Heart right ventricle (tissue), 16 donors: ENCODE measurements around the gene CEP170B. TPM values are rescaled to one million over a fixed set of nuclear protein-coding genes. Genes with fewer than 3 reads are reported as not detected.
"Not testable (repeated sequence)": the region's sequence is repeated elsewhere in the genome, so short reads cannot be mapped to it uniquely, and the experiment has no call there.

Source experiments
- ATAC-seq, 8 donors: fragments of 200-7000 bp; cut with Tn5 transposase; one replicate each; pipeline ENCODE4 v1.9.1; 2020; ENCODE audit warnings: mild to moderate bottlenecking in 8 of 8, moderate library complexity in 8 of 8, moderate number of reproducible peaks in 1 of 8
- DNase-seq, 2 donors: peaks; one replicate each; pipeline ENCODE4 v3.0.0-alpha.2; 2020
- H3K27ac ChIP-seq, 10 donors: fragments of 200-600 bp; sonication (generic) in 2 of 10; one replicate each; pipeline versions ENCODE4 v1.5.0 to v1.8.0; 2020 to 2022; ENCODE audit warnings: mild to moderate bottlenecking in 3 of 10
- H3K27me3 ChIP-seq, 7 donors: fragments of 200-600 bp; one replicate each; pipeline ENCODE4 v1.8.0; 2021 to 2022; ENCODE audit warnings: mild to moderate bottlenecking in 2 of 7
- H3K36me3 ChIP-seq, 9 donors: fragments of 200-600 bp; sonication (generic) in 1 of 9; one replicate each; pipeline versions ENCODE4 v1.5.0 to v1.8.0; 2020 to 2022; ENCODE audit warnings: mild to moderate bottlenecking in 2 of 9
- H3K4me1 ChIP-seq, 9 donors: fragments of 200-600 bp; sonication (generic) in 1 of 9; one replicate each; pipeline versions ENCODE4 v1.5.0 to v1.8.0; 2020 to 2022; ENCODE audit warnings: mild to moderate bottlenecking in 4 of 9
- H3K4me3 ChIP-seq, 10 donors: fragments of 200-600 bp; sonication (generic) in 2 of 10; one replicate each; pipeline versions ENCODE4 v1.5.0 to v1.8.0; 2020 to 2022; ENCODE audit warnings: mild to moderate bottlenecking in 7 of 10, moderate library complexity in 2 of 10
- H3K9me3 ChIP-seq, 11 donors: fragments of 200-600 bp in 10 of 11; sonication (generic) in 2 of 11; one replicate each; pipeline versions ENCODE4 v1.5.0 to v1.8.0; 2013 to 2022; ENCODE audit warnings: mild to moderate bottlenecking in 2 of 11, control low read depth in 1 of 11, moderate library complexity in 1 of 11
- WGBS, 2 donors: extraction: QIAGEN DNeasy Blood & Tissue Kit; methylation state at CpG; one replicate each; pipeline ENCODE4 v1.1.7; 2013; ENCODE audit warnings: inconsistent platforms in 1 of 2; 5-methylcytosine and 5-hydroxymethylcytosine counted together
- intact Hi-C, 10 donors: fragments of 100-400 bp; cut with DNase I; formaldehyde crosslinking; loops; one replicate each; pipeline versions ENCODE4 v1.11.1 to v1.14.2; 2022
- polyA plus RNA-seq, 2 donors: library from polyadenylated mRNA; stranded (reverse); fragments of 200-250 nt; gene quantifications; one replicate each; pipeline ENCODE4 v1.2.3, GENCODE V29; 2013
- total RNA-seq, 10 donors: library from RNA; stranded (reverse); fragmentation: NEBNext Ultra II Directional in 3 of 10; extraction: Animal tissue kit (Norgen Biotek cat#: 25700) in 3 of 10; gene quantifications; one replicate each; pipeline versions ENCODE4 v1.2.1 to v1.2.4, GENCODE V29; 2021 to 2023
- TF ChIP-seq, protein P1 (sequence below), 9 donors: fragments of 200-600 bp; sonication (generic) in 2 of 9; IDR thresholded peaks; one replicate each; pipeline versions ENCODE4 v1.5.0 to v1.8.0; 2021 to 2022; ENCODE audit warnings: antibody characterized with exemption in 9 of 9, mild to moderate bottlenecking in 5 of 9, moderate library complexity in 1 of 9
- donor health status: Arrhythmogenic right ventricular cardiomyopathy.
- donor health status: ischemic (EF 13 %, LVEDD 7.1; RV severe dilation, severe dysfunction).
- donor health status: healthy with polysubstance abuse.
- donor health status: DM: no; HTN: yes; CAD: no.
- donor health status: DM: no; HTN: no; CAD: no.
- donor health status: ischemic (EF 25% LVEDD 6.9; RV normal size, moderate dysfunction).
- donor health status: ischemic (EF 25% LVEDD 5.7; RV mildly dilated, moderate dysfunction).
- donor health status: healthy.
- donor health status: DM: yes; HTN: yes; CAD: no.
- donor health status: Ischemic cardiomyopathy.
- donor health status: ischemic (EF 35%, LVEDD 5.7; RV mildly dilated, moderate dysfunction).
- donor health status: nonischemic (EF 11% LVEDD 7.7; RV severe dilation, severe dysfunction).
- donor health status: DM: yes; HTN: yes; CAD: no.
- donor health status: PGD.
- donor health status: ischemic (EF 29% LVEDD 5.4; RV normal size, mild dysfunction).
- donor health status: nonischemic (EF 23%, LVEDD 6.1; RV moderate dilation, normal function).

Gene CEP170B
- total and polyA plus RNA-seq, 12 donors: 6.8 to 13.6 (median 11.8) TPM

DNA sequence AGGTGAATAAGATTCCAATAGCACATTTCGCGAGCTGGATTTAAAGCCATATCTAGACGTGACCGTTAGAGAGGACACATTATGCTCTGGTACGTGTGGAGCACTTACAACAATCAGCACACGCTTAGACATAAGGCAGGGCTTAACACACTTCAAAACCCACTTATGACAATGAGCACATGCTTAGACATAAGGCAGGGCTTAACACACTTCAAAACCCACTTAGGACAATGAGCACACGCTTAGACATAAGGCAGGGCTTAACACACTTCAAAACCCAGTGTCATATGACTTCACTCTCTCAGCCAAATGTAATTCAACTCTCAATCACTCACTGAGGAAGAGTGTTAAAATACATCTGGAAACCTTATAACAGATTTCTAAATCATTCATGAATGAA, 48.4 kb downstream of the CEP170B start:
- intact Hi-C loops: no loop called here
- 53 to 69% methylated on average over 7 of the region's 7 CpGs for WGBS, 2 donors
- ATAC-seq (peak in 2 of 8 donors; percentile 60 to 62), DNase-seq (no peak)
- no peak overlapping the region for H3K27ac ChIP-seq
- peaks cover 0 to 23% (median 13%) of the 10 kb centered on the region in 11 donors for H3K9me3 ChIP-seq
- peaks cover 0 to 19% (median 0%) of the 10 kb centered on the region in 7 donors for H3K27me3 ChIP-seq
- no peaks in the 10 kb centered on the region for H3K36me3 ChIP-seq
- TF ChIP-seq, protein P1, sequence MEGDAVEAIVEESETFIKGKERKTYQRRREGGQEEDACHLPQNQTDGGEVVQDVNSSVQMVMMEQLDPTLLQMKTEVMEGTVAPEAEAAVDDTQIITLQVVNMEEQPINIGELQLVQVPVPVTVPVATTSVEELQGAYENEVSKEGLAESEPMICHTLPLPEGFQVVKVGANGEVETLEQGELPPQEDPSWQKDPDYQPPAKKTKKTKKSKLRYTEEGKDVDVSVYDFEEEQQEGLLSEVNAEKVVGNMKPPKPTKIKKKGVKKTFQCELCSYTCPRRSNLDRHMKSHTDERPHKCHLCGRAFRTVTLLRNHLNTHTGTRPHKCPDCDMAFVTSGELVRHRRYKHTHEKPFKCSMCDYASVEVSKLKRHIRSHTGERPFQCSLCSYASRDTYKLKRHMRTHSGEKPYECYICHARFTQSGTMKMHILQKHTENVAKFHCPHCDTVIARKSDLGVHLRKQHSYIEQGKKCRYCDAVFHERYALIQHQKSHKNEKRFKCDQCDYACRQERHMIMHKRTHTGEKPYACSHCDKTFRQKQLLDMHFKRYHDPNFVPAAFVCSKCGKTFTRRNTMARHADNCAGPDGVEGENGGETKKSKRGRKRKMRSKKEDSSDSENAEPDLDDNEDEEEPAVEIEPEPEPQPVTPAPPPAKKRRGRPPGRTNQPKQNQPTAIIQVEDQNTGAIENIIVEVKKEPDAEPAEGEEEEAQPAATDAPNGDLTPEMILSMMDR (IDR thresholded peaks at IDR 0.05): no peak
- H3K4me1 ChIP-seq: no peaks in the 10 kb centered on the region
- no peak overlapping the region for H3K4me3 ChIP-seq

DNA sequence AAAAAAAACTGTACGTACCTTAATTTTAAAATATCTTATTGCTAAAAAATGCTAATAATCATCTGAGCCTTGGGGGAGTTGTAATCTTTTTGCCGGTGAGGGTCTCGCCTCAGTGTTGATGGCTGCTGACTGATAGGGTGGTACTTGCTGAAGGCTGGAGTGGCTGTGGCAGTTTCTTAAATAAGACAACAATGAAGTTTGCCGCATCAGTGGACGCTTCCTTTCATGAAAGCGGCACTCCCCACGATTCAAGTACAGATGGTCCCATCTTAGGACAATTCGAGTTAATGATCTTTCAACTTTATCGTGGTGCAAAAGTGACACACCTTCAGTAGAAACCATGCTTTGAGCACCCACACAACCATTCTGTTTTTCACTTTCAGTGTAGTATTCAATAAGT, 52.0 kb downstream of the CEP170B start:
- DNase-seq: no peak
- TF ChIP-seq, protein P1 (IDR thresholded peaks at IDR 0.05): no peak
- WGBS, 2 donors: 66 to 67% methylated on average over 9 of the region's 9 CpGs
- Histone ChIP-seq H3K4me1 (no peaks in the 10 kb centered on the region), H3K27me3 (peaks cover 0 to 10% (median 0%) of the 10 kb centered on the region in 7 donors), H3K9me3 (peaks cover 0 to 11% (median 3%) of the 10 kb centered on the region in 11 donors), H3K36me3 (no peaks in the 10 kb centered on the region), H3K4me3 (no peak overlapping the region), H3K27ac (no peak overlapping the region)
- intact Hi-C loops: no loop called here
- ATAC-seq: no peak

DNA sequence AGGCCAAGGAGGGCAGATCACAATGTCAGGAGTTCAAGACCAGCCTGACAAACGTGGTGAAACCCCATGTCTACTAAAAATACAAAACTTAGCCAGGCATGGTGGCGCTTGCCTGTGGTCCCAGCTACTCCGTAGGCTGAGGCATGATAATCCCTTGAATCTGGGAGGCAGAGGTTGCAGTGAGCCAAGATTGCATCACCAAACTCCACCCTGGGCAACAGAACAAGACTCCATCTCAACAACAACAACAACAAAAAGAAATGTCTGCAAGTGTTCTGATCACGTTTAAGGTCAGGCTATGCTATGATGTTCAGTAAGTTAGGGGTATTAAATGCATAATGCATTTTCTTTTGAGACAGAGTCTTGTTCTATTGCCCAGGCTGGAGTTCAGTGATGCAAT, 52.9 kb downstream of the CEP170B start:
- intact Hi-C loops: no loop called here
- peaks cover 0 to 2% (median 0%) of the 10 kb centered on the region in 11 donors for H3K9me3 ChIP-seq
- H3K27me3 ChIP-seq: peaks cover 0 to 10% (median 0%) of the 10 kb centered on the region in 7 donors
- no peak for DNase-seq
- H3K27ac ChIP-seq: no peak overlapping the region
- no peak overlapping the region for H3K4me3 ChIP-seq
- no peaks in the 10 kb centered on the region for H3K4me1 ChIP-seq
- TF ChIP-seq, protein P1 (IDR thresholded peaks at IDR 0.05): no peak
- no peaks in the 10 kb centered on the region for H3K36me3 ChIP-seq
- ATAC-seq: no peak
- 70% methylated on average over 4 of the region's 4 CpGs for WGBS, 2 donors

DNA sequence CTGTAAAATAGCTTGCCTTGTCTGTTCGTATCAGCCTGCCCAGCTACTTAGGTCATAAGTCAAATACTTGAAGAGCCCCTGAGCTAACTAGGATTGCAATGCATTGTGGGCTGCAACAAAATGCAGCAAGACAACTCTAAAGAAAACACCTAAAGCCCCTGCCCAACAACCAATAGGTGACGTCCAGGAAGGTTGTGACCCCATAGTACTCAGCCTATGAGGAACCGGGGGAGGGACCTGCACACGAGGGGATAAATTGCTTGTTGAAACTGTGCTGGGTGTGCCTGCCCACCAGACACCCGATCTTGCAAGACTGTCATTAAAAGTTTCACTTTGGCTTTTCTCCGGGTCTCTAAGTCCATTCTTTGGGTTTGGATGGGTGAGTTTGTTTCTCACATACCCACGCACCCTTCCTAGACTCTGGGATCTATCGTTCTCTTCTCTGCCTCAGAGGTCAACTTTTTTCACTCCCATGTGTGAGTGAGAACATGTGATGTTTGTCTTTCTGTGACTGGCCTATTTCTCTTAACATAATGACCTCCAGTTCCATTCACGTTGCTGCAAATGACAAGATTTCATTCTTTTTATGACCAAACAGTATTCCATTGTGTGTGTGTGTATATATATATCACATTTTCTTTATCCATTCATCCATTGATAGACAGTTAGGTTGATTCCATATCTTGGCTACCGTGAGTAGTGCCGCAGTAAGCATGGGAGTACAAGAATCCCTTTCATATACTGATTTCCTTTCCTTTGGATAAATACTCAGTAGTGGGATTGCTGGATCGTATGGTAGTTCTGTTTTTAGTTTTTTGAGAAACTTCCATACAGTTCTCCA, 54.3 kb downstream of the CEP170B start:
- DNase-seq, intact Hi-C loops, H3K9me3 ChIP-seq, H3K36me3 ChIP-seq, H3K27me3 ChIP-seq, H3K4me1 ChIP-seq, H3K27ac ChIP-seq, H3K4me3 ChIP-seq, ATAC-seq: not testable (repeated sequence)
- 66 to 70% methylated on average over 12 of the region's 12 CpGs for WGBS, 2 donors

DNA sequence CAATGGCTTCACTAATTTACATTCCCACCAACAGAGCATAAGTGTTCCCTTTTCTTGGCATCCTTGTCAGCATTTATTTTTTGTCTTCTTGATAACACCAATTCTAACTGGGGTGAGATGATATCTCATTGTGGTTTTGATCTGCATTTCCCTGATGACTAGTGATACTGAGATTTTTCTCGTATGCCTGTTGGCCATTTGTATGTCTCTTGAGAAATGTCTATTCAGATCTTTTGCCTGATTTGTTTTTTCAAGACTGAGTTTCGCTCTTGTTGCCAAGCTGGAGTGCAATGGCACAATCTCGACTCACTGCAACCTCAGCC, 54.9 kb downstream of the CEP170B start:
- DNase-seq: no peak
- no peak overlapping the region for H3K27ac ChIP-seq
- WGBS, 2 donors: 44 to 55% methylated on average over 3 of the region's 3 CpGs
- no peaks in the 10 kb centered on the region for H3K36me3 ChIP-seq
- intact Hi-C loops: no loop called here
- ATAC-seq: no peak
- TF ChIP-seq, protein P1 (IDR thresholded peaks at IDR 0.05): no peak
- H3K9me3 ChIP-seq: peaks cover 0 to 9% (median 0%) of the 10 kb centered on the region in 11 donors
- peaks cover 0 to 2% (median 0%) of the 10 kb centered on the region in 9 donors for H3K4me1 ChIP-seq
- peaks cover 0 to 10% (median 0%) of the 10 kb centered on the region in 7 donors for H3K27me3 ChIP-seq
- H3K4me3 ChIP-seq: no peak overlapping the region
